H1 (cell line): ENCODE results near the gene TNFRSF13B. TPM values are rescaled to one million over a fixed set of nuclear protein-coding genes. Genes with fewer than 3 reads are reported as not detected.
A peak's percentile ranks its signal among the peaks of the same experiment; 100 is the strongest.

Source experiments
- CTCF ChIA-PET: fragments of 300-600 bp; sonication (Branson Sonifier 250); formaldehyde crosslinking; loops from one replicate; lab custom pipeline; 2021; ENCODE audit not compliant: partially characterized antibody; lab: Charles Lee
- POLR2A ChIA-PET: fragments of 300-600 bp; sonication (Branson Sonifier 250); formaldehyde crosslinking; loops from one replicate; lab custom pipeline; 2021; ENCODE audit warnings: inconsistent platforms; ENCODE audit not compliant: partially characterized antibody; lab: Charles Lee
- DNase-seq, 2 experiments: peaks; one replicate each; pipeline versions ENCODE4 v3.0.0 to v3.0.0-alpha.2; 2010 to 2022; ENCODE audit warnings: low spot score in 2 of 2, low read depth in 1 of 2, mixed read lengths in 1 of 2
- FAIRE-seq: peaks from 2 replicates; lab custom pipeline; 2011; peaks lifted over from hg19 to GRCh38; lab: Jason Lieb, UNC
- H2AFZ ChIP-seq: 2 replicates; pipeline ENCODE4 v1.8.1; 2012; ENCODE audit warnings: low read length, inconsistent platforms
- H2AK5ac ChIP-seq: 2 replicates; pipeline ENCODE4 v1.6.1; 2013; ENCODE audit warnings: low read depth, low read length
- H2BK120ac ChIP-seq: replicated peaks from 2 replicates; pipeline ENCODE3; 2013; ENCODE audit warnings: low read depth, low read length, inconsistent platforms
- H2BK12ac ChIP-seq: 2 replicates; pipeline ENCODE4 v1.6.1; 2013; ENCODE audit warnings: low read depth, low read length
- H2BK15ac ChIP-seq: 2 replicates; pipeline ENCODE4 v1.6.1; 2013; ENCODE audit warnings: low read length
- H2BK20ac ChIP-seq: 2 replicates; pipeline ENCODE4 v1.6.1; 2013; ENCODE audit warnings: low read length
- H2BK5ac ChIP-seq: 2 replicates; pipeline ENCODE4 v1.6.1; 2013; ENCODE audit warnings: low read depth, low read length
- H3K14ac ChIP-seq: 2 replicates; pipeline ENCODE4 v1.6.1; 2013; ENCODE audit warnings: inconsistent platforms; ENCODE audit not compliant: insufficient read length
- H3K18ac ChIP-seq: 2 replicates; pipeline ENCODE4 v1.6.1; 2013; ENCODE audit warnings: low read length; ENCODE audit errors: extremely low read depth
- H3K23ac ChIP-seq: 2 replicates; pipeline ENCODE4 v1.6.1; 2013; ENCODE audit warnings: inconsistent platforms; ENCODE audit not compliant: insufficient read length
- H3K23me2 ChIP-seq: 2 replicates; pipeline ENCODE4 v1.6.1; 2013; ENCODE audit warnings: low read depth, low read length
- H3K27ac ChIP-seq: 2 replicates; pipeline ENCODE4 v1.6.1; 2011; ENCODE audit warnings: low read depth, low read length, inconsistent platforms
- H3K27me3 ChIP-seq, 4 experiments: replicated peaks in 1 of 4; 1 replicate in 1 of 4; 2 replicates in 3 of 4; pipeline versions ENCODE4 v1.6.1 to v1.8.1; 2011 to 2013; ENCODE audit warnings: low read length in 3 of 4, mild to moderate bottlenecking in 3 of 4, inconsistent platforms in 2 of 4, mixed read lengths in 2 of 4, moderate library complexity in 1 of 4; ENCODE audit not compliant: control insufficient read depth in 3 of 4, insufficient read depth in 3 of 4; ENCODE audit errors: extremely low read depth in 1 of 4
- H3K36me3 ChIP-seq, 4 experiments: 2 replicates each; pipeline versions ENCODE4 v1.6.1 to v1.8.1; 2011 to 2013; ENCODE audit warnings: mild to moderate bottlenecking in 4 of 4, low read length in 3 of 4, moderate library complexity in 2 of 4, control low read depth in 1 of 4, inconsistent platforms in 1 of 4; ENCODE audit not compliant: insufficient read depth in 4 of 4, control insufficient read depth in 2 of 4
- H3K4ac ChIP-seq: replicated peaks from 2 replicates; pipeline ENCODE3; 2013; ENCODE audit warnings: low read length, low read depth, mixed read lengths, inconsistent platforms; ENCODE audit not compliant: insufficient read length
- H3K4me1 ChIP-seq, 4 experiments: replicated peaks in 1 of 4; 1 replicate in 1 of 4; 2 replicates in 3 of 4; pipeline versions ENCODE4 v1.6.1 to v1.8.1; 2011 to 2013; ENCODE audit warnings: low read length in 3 of 4, inconsistent platforms in 2 of 4, mixed read lengths in 1 of 4; ENCODE audit not compliant: insufficient read depth in 4 of 4, control insufficient read depth in 3 of 4
- H3K4me2 ChIP-seq, 2 experiments: 2 replicates each; pipeline versions ENCODE4 v1.6.1 to v1.8.1; 2011 to 2013; ENCODE audit warnings: low read depth in 2 of 2, low read length in 2 of 2, control low read depth in 1 of 2, inconsistent platforms in 1 of 2, mild to moderate bottlenecking in 1 of 2; ENCODE audit not compliant: insufficient read depth in 1 of 2
- H3K4me3 ChIP-seq, 4 experiments: fragments of 200-600, 300-600 bp in 1 of 4; sonication (generic), shearing (Covaris generic), sonication (Bioruptor Twin) in 1 of 4; 2 replicates each; pipeline versions ENCODE4 v1.5.1 to v1.8.1; 2011 to 2016; ENCODE audit warnings: low read length in 4 of 4, low read depth in 3 of 4, control low read depth in 2 of 4, inconsistent platforms in 2 of 4, mild to moderate bottlenecking in 2 of 4, mixed read lengths in 1 of 4, moderate library complexity in 1 of 4; ENCODE audit not compliant: insufficient read depth in 2 of 4; ENCODE audit errors: extremely low read depth in 1 of 4
- H3K56ac ChIP-seq: replicated peaks from 2 replicates; pipeline ENCODE3; 2013; ENCODE audit warnings: low read depth, mild to moderate bottlenecking, mixed read lengths, low read length, inconsistent platforms; ENCODE audit not compliant: insufficient read length
- H3K79me1 ChIP-seq: 2 replicates; pipeline ENCODE4 v1.6.1; 2013; ENCODE audit warnings: low read depth, low read length, control low read depth
- H3K79me2 ChIP-seq, 2 experiments: 2 replicates each; pipeline versions ENCODE4 v1.6.1 to v1.8.1; 2012 to 2013; ENCODE audit warnings: low read length in 2 of 2, mild to moderate bottlenecking in 2 of 2, inconsistent platforms in 1 of 2; ENCODE audit not compliant: insufficient read depth in 2 of 2, control insufficient read depth in 1 of 2
- H3K9ac ChIP-seq, 4 experiments: replicated peaks in 1 of 4; 1 replicate in 1 of 4; 2 replicates in 3 of 4; pipeline versions ENCODE4 v1.6.1 to v1.8.1; 2011 to 2013; ENCODE audit warnings: low read depth in 3 of 4, low read length in 3 of 4, control low read depth in 2 of 4, mild to moderate bottlenecking in 2 of 4, moderate library complexity in 2 of 4, inconsistent platforms in 1 of 4; ENCODE audit errors: extremely low read depth in 1 of 4
- H3K9me3 ChIP-seq, 2 experiments: 2 replicates each; pipeline versions ENCODE4 v1.6.1 to v1.8.1; 2012 to 2013; ENCODE audit warnings: mild to moderate bottlenecking in 2 of 2, moderate library complexity in 2 of 2, control low read depth in 1 of 2, inconsistent platforms in 1 of 2, low read depth in 1 of 2, low read length in 1 of 2, mixed read lengths in 1 of 2; ENCODE audit not compliant: insufficient read depth in 2 of 2
- H4K20me1 ChIP-seq, 2 experiments: replicated peaks in 1 of 2; 2 replicates each; pipeline versions ENCODE3 to v1.8.1; 2011 to 2013; ENCODE audit warnings: inconsistent platforms in 2 of 2, low read length in 2 of 2, mild to moderate bottlenecking in 1 of 2; ENCODE audit not compliant: insufficient read depth in 2 of 2, control insufficient read depth in 1 of 2
- H4K5ac ChIP-seq: 2 replicates; pipeline ENCODE4 v1.6.1; 2013; ENCODE audit warnings: low read length, low read depth, mixed read lengths, inconsistent platforms; ENCODE audit not compliant: insufficient read length
- H4K8ac ChIP-seq: 2 replicates; pipeline ENCODE4 v1.8.0; 2013; ENCODE audit warnings: mild to moderate bottlenecking, moderate library complexity, low read length, inconsistent platforms; ENCODE audit not compliant: insufficient read depth; ENCODE audit errors: extremely low read depth
- H4K91ac ChIP-seq: replicated peaks from 2 replicates; pipeline ENCODE3; 2013; ENCODE audit warnings: low read length, mixed read lengths, inconsistent platforms; ENCODE audit not compliant: insufficient read length
- ASH2L ChIP-seq: fragments of 200-600, 300-600 bp; sonication (generic); IDR thresholded peaks from one replicate; pipeline ENCODE4 v1.7.1; 2017; ENCODE audit warnings: low read length
- BACH1 ChIP-seq: IDR thresholded peaks from 2 replicates; pipeline ENCODE4 v1.6.1; 2012; ENCODE audit warnings: low read length, improper control_type of control experiment
- BRCA1 ChIP-seq: IDR thresholded peaks from 2 replicates; pipeline ENCODE4 v1.6.1; 2012; ENCODE audit warnings: low read depth, low read length, improper control_type of control experiment
- GABPA ChIP-seq: IDR thresholded peaks from 2 replicates; pipeline ENCODE4 v1.6.1; 2011; ENCODE audit warnings: mild to moderate bottlenecking, low read length, moderate library complexity, borderline replicate concordance; ENCODE audit not compliant: insufficient read depth
- KDM4A ChIP-seq: IDR thresholded peaks from one replicate; pipeline ENCODE4 v1.7.1; 2012; ENCODE audit warnings: low read depth, mild to moderate bottlenecking, moderate library complexity, low read length, inconsistent platforms; ENCODE audit not compliant: severe bottlenecking
- TCF12 ChIP-seq: IDR thresholded peaks from 2 replicates; pipeline ENCODE4 v1.6.1; 2011; ENCODE audit warnings: low read depth, mild to moderate bottlenecking, low read length
- ZNF274 ChIP-seq: IDR thresholded peaks from 2 replicates; pipeline ENCODE4 v1.7.0; 2012; ENCODE audit warnings: low read length, borderline replicate concordance; ENCODE audit errors: extremely low read depth
- WGBS, 2 experiments: shearing (Covaris generic) in 1 of 2; methylation state at CpG; one replicate each; pipeline versions ENCODE4 v1.1.6 to v1.1.7; 2013 to 2015; ENCODE audit warnings: low lambda C conversion rate in 2 of 2, mixed read lengths in 2 of 2, inconsistent platforms in 1 of 2, low coverage in 1 of 2, missing lambda C conversion rate in 1 of 2; ENCODE audit not compliant: insufficient replicate concordance in 2 of 2, insufficient coverage in 1 of 2, insufficient read length in 1 of 2; ENCODE audit errors: extremely low coverage in 1 of 2, missing lambda C conversion rate in 1 of 2; 5-methylcytosine and 5-hydroxymethylcytosine counted together
- polyA plus RNA-seq, 7 experiments: library from polyadenylated mRNA; depleted of rRNA in 3 of 7; stranded (reverse) in 5 of 7; unstranded in 2 of 7; fragments of >200 nt in 5 of 7; fragments of 200-250 nt in 2 of 7; gene quantifications; 1 replicate in 5 of 7; 2 replicates in 1 of 7; 4 replicates in 1 of 7; pipeline versions ENCODE4 v1.2.1 to v1.2.3, GENCODE V29; 2011 to 2013; ENCODE audit warnings: missing spikeins in 2 of 7, mixed read lengths in 2 of 7
- total RNA-seq: library from RNA; stranded (reverse); fragmentation: NEBNext Ultra II Directional; extraction: Animal tissue kit (Norgen Biotek cat#: 25700); gene quantifications from 2 replicates; pipeline ENCODE4 v1.2.1, GENCODE V29; 2021
- TF ChIP-seq, protein P1 (sequence below): IDR thresholded peaks from 2 replicates; pipeline ENCODE4 v1.6.1; 2012; ENCODE audit warnings: low read length, inconsistent platforms

The TNFRSF13B gene
- total and polyA plus RNA-seq, 2 of the 8 experiments (the other 6 are each of a cell fraction or from before 2014, with no cell fraction given) = not detected

DNA sequence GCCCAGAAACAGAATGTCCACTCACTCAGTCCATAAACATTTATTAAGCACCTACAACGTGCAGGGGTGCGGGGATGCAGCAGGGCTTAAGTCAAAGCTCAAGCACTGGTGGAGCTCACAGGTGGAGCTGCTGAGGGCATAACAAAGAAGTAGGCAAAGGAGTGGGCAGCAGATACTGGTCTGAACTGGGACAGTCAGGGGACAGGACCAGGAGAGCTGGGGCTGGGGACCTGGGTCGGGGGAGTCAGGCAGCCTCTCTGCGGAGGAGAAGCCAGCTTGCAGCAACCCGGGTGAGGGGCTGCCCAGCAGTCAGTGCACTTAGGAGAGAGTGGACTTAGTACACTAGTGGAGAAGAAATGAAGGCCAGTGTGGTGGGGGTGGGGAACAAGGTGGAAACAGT, 10.0 kb upstream of the TNFRSF13B start:
- Histone ChIP-seq H3K23ac (no peak overlapping the region), H4K8ac (no peak overlapping the region), H3K56ac (no peak overlapping the region), H2BK5ac (no peak overlapping the region), H3K18ac (no peak overlapping the region), H2AFZ (no peak overlapping the region), H2BK12ac (no peak overlapping the region), H3K36me3 (no peaks in the 10 kb centered on the region), H4K91ac (no peak overlapping the region), H2BK20ac (no peak overlapping the region), H3K4me1 (no peaks in the 10 kb centered on the region; a peak in 2 of 7 replicates), H2AK5ac (no peak overlapping the region), H3K4ac (no peak overlapping the region), H3K4me2 (no peak overlapping the region), H2BK120ac (no peak overlapping the region), H2BK15ac (no peak overlapping the region), H4K20me1 (no peaks in the 10 kb centered on the region), H4K5ac (no peak overlapping the region), H3K23me2 (no peaks in the 10 kb centered on the region), H3K9me3 (no peaks in the 10 kb centered on the region), H3K27ac (no peak overlapping the region), H3K14ac (no peak overlapping the region), H3K9ac (no peak overlapping the region), H3K4me3 (no peak overlapping the region), H3K79me2 (no peaks in the 10 kb centered on the region), H3K79me1 (no peaks in the 10 kb centered on the region), H3K27me3 (no peaks in the 10 kb centered on the region)
- 78% methylated on average over 5 of the region's 5 CpGs; no CpG with 5 or more reads in 1 of the 2 experiments for WGBS, 2 experiments
- TF ChIP-seq KDM4A = no peak
- no peak for TF ChIP-seq ZNF274
- no peak for TF ChIP-seq BRCA1
- TF ChIP-seq, protein P1, sequence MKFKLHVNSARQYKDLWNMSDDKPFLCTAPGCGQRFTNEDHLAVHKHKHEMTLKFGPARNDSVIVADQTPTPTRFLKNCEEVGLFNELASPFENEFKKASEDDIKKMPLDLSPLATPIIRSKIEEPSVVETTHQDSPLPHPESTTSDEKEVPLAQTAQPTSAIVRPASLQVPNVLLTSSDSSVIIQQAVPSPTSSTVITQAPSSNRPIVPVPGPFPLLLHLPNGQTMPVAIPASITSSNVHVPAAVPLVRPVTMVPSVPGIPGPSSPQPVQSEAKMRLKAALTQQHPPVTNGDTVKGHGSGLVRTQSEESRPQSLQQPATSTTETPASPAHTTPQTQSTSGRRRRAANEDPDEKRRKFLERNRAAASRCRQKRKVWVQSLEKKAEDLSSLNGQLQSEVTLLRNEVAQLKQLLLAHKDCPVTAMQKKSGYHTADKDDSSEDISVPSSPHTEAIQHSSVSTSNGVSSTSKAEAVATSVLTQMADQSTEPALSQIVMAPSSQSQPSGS = no peak
- no peak for TF ChIP-seq TCF12
- no peak for TF ChIP-seq GABPA
- no peak for TF ChIP-seq BACH1
- TF ChIP-seq ASH2L = no peak
- DNase-seq = peak in 1 of 2 experiments; percentile 39
- ChIA-PET CTCF (interaction anchor here (0.6 to 1.9 kb wide), 4 partner anchors 8 to 36 kb away, joined by 3 to 9 read pairs (median 5); no protein-coding TSS in a partner anchor), POLR2A (no interaction called here)
- FAIRE-seq = no peak
